ENCODE data around the gene B9D1.

Gene B9D1

GRCh38 chr17:19336938-19337711 lies 25.4 kb downstream of the B9D1 start:
- no peak overlapping the region for H3K27ac ChIP-seq (ENCODE audit: low read length)
- H3K9ac ChIP-seq (ENCODE audit: low read depth, low read length): no peak overlapping the region
- H3K4me3 ChIP-seq (ENCODE audit: low read depth in 1 of 2, low read length in 2 of 2): no peak overlapping the region
- H3K4me2 ChIP-seq (ENCODE audit: insufficient read depth, low read length): no peak overlapping the region
- H3K36me3 ChIP-seq (ENCODE audit: insufficient read depth, low read length): no peaks in the 10 kb centered on the region
- ATAC-seq (ENCODE audit: insufficient read depth, low read depth): no peak
- no peaks in the 10 kb centered on the region for H3K79me2 ChIP-seq (ENCODE audit: insufficient read depth, low read length)
- H3K27me3 ChIP-seq (ENCODE audit: insufficient read depth, low read length, poor library complexity): peaks cover 21% of the 10 kb centered on the region
- DNase-seq: no peak
- peaks cover 40% of the 10 kb centered on the region for H4K20me1 ChIP-seq (ENCODE audit: insufficient read depth, low read length)
- H3K9me3 ChIP-seq (ENCODE audit: insufficient read depth, low read length, severe bottlenecking): no peaks in the 10 kb centered on the region
- TF ChIP-seq, protein P1, sequence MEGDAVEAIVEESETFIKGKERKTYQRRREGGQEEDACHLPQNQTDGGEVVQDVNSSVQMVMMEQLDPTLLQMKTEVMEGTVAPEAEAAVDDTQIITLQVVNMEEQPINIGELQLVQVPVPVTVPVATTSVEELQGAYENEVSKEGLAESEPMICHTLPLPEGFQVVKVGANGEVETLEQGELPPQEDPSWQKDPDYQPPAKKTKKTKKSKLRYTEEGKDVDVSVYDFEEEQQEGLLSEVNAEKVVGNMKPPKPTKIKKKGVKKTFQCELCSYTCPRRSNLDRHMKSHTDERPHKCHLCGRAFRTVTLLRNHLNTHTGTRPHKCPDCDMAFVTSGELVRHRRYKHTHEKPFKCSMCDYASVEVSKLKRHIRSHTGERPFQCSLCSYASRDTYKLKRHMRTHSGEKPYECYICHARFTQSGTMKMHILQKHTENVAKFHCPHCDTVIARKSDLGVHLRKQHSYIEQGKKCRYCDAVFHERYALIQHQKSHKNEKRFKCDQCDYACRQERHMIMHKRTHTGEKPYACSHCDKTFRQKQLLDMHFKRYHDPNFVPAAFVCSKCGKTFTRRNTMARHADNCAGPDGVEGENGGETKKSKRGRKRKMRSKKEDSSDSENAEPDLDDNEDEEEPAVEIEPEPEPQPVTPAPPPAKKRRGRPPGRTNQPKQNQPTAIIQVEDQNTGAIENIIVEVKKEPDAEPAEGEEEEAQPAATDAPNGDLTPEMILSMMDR (IDR thresholded peaks at IDR 0.05; ENCODE audit: borderline replicate concordance, extremely low read depth, low read length, poor library complexity, severe bottlenecking): no peak
- TF ChIP-seq EZH2 (IDR thresholded peaks at IDR 0.05; ENCODE audit: borderline replicate concordance, low read depth, low read length, severe bottlenecking): no peak
- H2AFZ ChIP-seq (ENCODE audit: low read depth, low read length): no peak overlapping the region
- H3K4me1 ChIP-seq (ENCODE audit: insufficient read depth, low read length): no peaks in the 10 kb centered on the region

- Histone ChIP-seq H3K4me1 (ENCODE audit: insufficient read depth, low read length) (no peaks in the 10 kb centered on the region), H4K20me1 (ENCODE audit: insufficient read depth, low read length) (peaks cover 37% of the 10 kb centered on the region), H3K79me2 (ENCODE audit: insufficient read depth, low read length) (no peaks in the 10 kb centered on the region), H3K4me3 (ENCODE audit: low read depth in 1 of 2, low read length in 2 of 2) (no peak overlapping the region), H3K4me2 (ENCODE audit: insufficient read depth, low read length) (no peak overlapping the region), H3K27ac (ENCODE audit: low read length) (no peak overlapping the region), H3K27me3 (ENCODE audit: insufficient read depth, low read length, poor library complexity) (peaks cover 27% of the 10 kb centered on the region), H3K9ac (ENCODE audit: low read depth, low read length) (no peak overlapping the region), H2AFZ (ENCODE audit: low read depth, low read length) (no peak overlapping the region), H3K9me3 (ENCODE audit: insufficient read depth, low read length, severe bottlenecking) (no peaks in the 10 kb centered on the region), H3K36me3 (ENCODE audit: insufficient read depth, low read length) (no peaks in the 10 kb centered on the region)
- DNase-seq (no peak), ATAC-seq (ENCODE audit: insufficient read depth, low read depth) (no peak)
- no peak for TF ChIP-seq EZH2 (IDR thresholded peaks at IDR 0.05; ENCODE audit: borderline replicate concordance, low read depth, low read length, severe bottlenecking)
- TF ChIP-seq, protein P1 (IDR thresholded peaks at IDR 0.05; ENCODE audit: borderline replicate concordance, extremely low read depth, low read length, poor library complexity, severe bottlenecking): no peak
Measured at GRCh38 chr17:19335951-19336631, 26.4 kb downstream of the B9D1 start.

GRCh38 chr17:19334331-19334730 lies 28.2 kb downstream of the B9D1 start:
- Histone ChIP-seq H3K4me1 (ENCODE audit: insufficient read depth, low read length) (no peaks in the 10 kb centered on the region), H3K27ac (ENCODE audit: low read length) (no peak overlapping the region)

More at GRCh38 chr17:19334331-19334730, 28.2 kb downstream of the B9D1 start:
- Histone ChIP-seq H3K79me2 (ENCODE audit: insufficient read depth, low read length) (no peaks in the 10 kb centered on the region), H3K9ac (ENCODE audit: low read depth, low read length) (no peak overlapping the region), H2AFZ (ENCODE audit: low read depth, low read length) (no peak overlapping the region), H3K4me3 (ENCODE audit: low read depth in 1 of 2, low read length in 2 of 2) (no peak overlapping the region), H3K9me3 (ENCODE audit: insufficient read depth, low read length, severe bottlenecking) (no peaks in the 10 kb centered on the region), H3K27me3 (ENCODE audit: insufficient read depth, low read length, poor library complexity) (peaks cover 34% of the 10 kb centered on the region), H3K36me3 (ENCODE audit: insufficient read depth, low read length) (no peaks in the 10 kb centered on the region), H4K20me1 (ENCODE audit: insufficient read depth, low read length) (peaks cover 35% of the 10 kb centered on the region), H3K4me2 (ENCODE audit: insufficient read depth, low read length) (no peak overlapping the region)
- TF ChIP-seq EZH2 (IDR thresholded peaks at IDR 0.05; ENCODE audit: borderline replicate concordance, low read depth, low read length, severe bottlenecking): no peak
- TF ChIP-seq, protein P1 (IDR thresholded peaks at IDR 0.05; ENCODE audit: borderline replicate concordance, extremely low read depth, low read length, poor library complexity, severe bottlenecking): no peak
- DNase-seq (no peak), ATAC-seq (ENCODE audit: insufficient read depth, low read depth) (no peak)
